Left renal cortex interstitium (tissue), 4 donors: Measurements from ENCODE around the gene DBP. TPM values are rescaled to one million over a fixed set of nuclear protein-coding genes. Genes with fewer than 3 reads are reported as not detected.

Experiments used
- DNase-seq, 4 donors: peaks; one replicate each; pipeline ENCODE4 v3.0.0-alpha.2; 2013; ENCODE audit warnings: low read depth in 4 of 4, low spot score in 2 of 4, missing footprints in 1 of 4
- polyA plus RNA-seq, 4 donors: library from polyadenylated mRNA; unstranded; fragments of 120-200 nt; gene quantifications; one replicate each; pipeline ENCODE4 v1.2.1, GENCODE V29; 2013; ENCODE audit not compliant: insufficient read length in 4 of 4

The DBP gene
- polyA plus RNA-seq, 4 donors = 11.3 to 15.7 (median 13.2) TPM

DNA sequence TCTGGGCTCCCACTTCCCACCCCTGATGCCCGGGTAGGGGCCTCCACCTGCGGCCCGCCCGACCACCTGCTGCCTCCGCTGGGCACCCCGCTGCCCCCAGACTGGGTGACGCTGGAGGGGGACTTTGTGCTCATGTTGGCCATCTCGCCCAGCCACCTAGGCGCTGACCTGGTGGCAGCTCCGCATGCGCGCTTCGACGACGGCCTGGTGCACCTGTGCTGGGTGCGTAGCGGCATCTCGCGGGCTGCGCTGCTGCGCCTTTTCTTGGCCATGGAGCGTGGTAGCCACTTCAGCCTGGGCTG, 7.9 kb downstream of the DBP start:
- no peak for DNase-seq

DNA sequence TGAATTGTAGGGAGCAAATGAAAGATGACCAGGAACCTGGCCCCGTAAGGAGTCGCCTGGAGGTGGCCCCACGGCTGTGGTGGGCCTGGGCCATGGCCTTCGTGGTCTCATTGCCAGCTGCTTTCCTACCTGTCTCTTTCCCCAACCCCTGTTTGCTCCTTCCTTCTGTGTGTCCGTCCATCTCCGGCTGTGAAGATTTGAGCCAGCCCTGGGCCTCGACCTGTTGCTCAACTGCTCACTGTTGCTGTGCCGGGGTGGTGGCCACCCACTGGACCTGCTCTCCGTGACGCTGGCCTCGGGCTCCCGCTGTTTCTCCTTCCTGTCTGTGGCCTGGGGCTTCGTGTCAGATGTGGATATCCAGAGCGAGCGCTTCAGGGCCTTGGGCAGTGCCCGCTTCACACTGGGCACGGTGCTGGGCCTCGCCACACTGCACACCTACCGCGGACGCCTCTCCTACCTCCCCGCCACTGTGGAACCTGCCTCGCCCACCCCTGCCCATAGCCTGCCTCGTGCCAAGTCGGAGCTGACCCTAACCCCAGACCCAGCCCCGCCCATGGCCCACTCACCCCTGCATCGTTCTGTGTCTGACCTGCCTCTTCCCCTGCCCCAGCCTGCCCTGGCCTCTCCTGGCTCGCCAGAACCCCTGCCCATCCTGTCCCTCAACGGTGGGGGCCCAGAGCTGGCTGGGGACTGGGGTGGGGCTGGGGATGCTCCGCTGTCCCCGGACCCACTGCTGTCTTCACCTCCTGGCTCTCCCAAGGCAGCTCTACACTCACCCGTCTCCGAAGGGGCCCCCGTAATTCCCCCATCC, 8.5 kb downstream of the DBP start:
- DNase-seq = no peak

DNA sequence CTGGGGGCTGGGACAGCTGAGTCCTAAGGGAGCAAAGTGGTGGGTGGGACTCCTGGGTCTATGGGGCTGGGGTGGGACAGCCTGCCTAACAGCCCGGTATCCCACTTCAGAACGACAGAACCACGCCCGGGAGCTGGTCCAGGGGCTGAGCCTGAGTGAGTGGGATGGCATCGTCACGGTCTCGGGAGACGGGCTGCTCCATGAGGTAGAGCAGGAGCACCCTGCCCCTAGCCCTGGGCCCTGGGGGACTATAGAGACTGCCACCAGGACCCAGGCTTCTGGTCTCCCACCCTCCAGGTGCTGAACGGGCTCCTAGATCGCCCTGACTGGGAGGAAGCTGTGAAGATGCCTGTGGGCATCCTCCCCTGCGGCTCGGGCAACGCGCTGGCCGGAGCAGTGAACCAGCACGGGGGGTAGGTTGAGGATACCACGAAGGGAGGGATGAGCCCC, 9.3 kb downstream of the DBP start:
- no peak for DNase-seq

DNA sequence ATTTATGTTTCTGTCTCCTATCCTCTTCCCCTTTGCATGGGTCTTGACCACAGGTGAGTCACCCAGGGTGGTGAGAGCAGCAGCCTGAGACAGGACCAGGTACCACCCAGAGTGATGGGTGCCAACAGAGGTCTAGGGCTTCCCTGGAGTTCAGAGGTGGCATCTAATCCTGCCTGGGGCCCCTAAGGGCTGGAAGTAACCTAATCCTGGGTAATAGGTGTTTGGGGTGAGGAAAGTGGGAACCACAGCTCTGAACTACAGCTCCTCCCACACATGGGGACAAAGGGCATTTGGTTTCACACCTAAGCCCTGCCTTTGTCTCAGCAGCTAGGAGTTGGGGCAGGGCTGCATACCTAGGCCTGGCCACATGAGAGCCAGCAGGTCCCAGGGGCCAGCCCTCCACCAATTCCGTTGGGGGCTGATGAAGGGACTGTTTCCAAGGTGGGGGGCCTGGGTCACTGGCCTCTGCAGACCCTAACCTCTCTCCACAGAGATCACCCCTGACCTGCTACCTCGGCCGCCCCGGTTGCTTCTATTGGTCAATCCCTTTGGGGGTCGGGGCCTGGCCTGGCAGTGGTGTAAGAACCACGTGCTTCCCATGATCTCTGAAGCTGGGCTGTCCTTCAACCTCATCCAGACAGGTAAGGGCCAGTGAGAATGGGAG, 9.8 kb downstream of the DBP start:
- DNase-seq = no peak

DNA sequence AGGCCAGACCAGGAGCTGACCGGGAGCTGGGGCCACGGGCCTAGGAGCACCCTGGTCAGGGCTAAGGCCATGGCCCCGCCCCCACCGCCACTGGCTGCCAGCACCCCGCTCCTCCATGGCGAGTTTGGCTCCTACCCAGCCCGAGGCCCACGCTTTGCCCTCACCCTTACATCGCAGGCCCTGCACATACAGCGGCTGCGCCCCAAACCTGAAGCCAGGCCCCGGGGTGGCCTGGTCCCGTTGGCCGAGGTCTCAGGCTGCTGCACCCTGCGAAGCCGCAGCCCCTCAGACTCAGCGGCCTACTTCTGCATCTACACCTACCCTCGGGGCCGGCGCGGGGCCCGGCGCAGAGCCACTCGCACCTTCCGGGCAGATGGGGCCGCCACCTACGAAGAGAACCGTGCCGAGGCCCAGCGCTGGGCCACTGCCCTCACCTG, 11.3 kb downstream of the DBP start:
- DNase-seq = no peak

DNA sequence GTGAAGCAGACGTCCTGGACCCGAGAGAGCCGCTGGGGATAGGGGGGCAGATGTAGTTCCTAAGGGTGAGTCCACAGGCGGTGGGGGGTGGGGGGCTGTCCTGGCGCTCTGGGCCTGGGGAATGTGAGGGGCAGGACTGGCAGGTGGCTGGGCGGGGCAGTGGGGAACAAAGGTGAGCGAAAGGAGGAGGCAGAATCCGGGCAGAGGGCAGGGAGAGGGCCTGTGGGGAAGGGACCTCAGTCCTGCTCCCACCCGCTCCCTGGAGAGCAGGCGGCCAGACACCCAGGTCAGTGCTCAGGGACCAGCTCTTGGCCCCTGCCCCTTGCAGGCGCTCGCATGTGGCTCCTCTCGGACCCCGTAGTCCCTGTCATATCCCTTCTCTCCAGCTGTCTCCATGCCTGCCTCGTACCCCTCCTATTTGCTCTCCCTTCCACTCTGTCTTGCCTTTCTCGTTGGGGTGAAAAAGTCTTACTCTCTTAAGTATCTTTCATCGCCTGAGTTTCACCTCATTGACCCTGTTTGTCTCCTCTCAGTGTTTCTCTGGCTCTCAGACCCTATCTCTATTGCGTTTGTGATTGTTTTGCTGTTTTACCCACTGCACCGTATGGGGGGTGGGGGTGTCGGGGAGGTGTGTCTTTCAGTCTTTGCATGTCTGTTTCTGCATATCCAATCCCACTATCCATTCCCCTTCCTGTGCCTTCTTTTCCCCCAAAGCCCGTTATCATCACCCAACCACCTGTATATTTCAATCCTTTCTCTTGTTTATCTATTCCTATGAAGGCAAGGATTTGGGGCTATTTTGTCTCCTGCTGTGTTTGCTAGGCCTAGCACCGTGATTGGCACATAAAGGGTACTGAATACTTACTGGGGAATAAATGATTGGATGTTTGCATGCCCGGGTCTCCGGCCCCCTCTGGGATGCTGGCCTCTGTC, 12.1 kb downstream of the DBP start:
- DNase-seq = no peak

DNA sequence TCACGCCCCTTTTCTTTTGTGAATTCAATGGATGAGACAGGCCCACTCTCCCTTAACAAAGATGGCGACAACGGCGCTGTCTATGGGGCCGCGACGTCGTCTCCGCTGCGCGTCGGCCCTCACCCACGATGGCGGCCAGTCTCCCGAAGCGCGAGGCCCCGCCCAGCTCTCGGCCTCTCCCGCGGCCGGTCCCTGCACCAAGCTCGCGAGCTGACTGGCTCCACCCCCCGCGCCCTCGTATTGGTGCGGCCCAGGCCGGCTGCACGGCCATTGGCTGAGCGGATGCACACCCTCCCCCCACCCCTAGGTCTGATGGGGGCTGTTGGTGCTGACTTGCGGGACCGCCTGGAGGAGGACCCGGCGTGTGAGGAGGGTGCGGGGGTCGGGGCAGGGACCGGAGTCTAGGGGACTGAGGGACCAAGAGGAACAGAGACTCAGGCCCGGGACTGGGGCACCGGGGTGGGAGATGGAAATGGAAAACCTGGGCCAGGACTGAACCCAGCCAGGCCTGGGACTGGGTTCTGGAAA, 13.0 kb downstream of the DBP start:
- peak in 3 of 4 donors; percentile 90 to 95 (median 94) for DNase-seq

DNA sequence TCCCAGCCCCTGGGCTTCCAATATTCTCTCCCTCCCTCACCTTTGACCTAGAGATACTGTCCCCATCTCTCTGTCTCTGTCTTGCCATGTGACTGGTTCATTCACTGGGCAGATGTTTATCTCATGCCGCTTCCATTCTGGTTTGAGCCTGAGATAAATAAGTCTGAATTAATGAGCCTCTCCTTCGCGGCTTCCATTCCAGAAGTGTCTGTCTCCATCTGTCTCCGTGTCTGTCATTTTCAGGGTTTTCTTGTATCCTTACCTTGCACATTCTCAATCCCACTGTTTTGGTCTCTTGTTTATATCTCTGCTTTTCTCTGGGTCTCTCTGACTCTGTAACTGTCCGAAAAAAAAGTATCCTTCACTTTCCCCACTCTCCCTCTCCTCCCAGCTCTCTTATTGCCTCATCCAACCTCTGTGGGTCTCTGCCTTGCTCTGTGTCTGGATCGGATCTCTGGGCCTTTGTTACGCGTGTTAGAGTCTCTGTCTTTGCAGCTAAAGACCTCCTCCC, 13.6 kb downstream of the DBP start:
- no peak for DNase-seq

DNA sequence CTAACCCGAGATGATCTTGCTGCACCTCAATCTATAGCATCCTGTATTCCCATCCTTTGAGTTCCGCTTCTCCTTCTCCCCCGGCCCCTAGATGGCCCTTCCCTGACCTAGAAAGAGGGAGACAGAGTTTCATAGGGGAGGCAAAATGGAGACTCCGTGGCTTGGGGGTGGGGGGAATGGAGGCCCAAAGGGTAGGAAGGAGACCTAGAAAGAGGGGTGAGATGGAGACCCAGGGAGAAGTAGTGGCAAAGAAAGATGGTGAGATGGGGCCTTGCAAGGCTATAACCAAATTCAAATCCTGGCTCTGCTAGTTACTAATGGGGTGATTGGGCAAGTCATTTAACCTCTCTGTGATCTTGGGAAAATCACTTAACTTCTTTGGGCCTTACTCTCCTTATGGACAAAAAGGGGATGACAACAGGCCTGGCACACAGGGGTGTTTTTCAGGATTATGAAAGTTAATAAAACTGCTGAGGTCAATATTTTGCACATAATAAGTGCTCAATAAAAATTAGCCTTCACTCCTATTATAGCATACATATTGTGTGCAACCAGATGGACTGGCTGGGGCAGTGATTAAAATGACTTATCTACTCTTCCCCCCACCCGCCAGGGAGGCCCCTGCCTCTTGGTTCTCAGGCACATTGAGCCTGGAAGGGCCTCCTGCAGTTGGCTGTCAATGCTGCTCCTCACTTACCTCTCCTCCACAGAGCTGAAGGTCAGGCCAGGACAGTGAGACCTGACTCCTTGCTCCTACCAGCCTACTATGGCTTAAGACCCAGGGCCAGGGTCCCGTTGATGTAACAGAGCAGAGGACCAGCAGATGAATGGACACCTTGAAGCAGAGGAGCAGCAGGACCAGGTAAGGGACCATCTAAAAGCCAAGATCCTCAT, 17.2 kb downstream of the DBP start:
- no peak for DNase-seq

DNA sequence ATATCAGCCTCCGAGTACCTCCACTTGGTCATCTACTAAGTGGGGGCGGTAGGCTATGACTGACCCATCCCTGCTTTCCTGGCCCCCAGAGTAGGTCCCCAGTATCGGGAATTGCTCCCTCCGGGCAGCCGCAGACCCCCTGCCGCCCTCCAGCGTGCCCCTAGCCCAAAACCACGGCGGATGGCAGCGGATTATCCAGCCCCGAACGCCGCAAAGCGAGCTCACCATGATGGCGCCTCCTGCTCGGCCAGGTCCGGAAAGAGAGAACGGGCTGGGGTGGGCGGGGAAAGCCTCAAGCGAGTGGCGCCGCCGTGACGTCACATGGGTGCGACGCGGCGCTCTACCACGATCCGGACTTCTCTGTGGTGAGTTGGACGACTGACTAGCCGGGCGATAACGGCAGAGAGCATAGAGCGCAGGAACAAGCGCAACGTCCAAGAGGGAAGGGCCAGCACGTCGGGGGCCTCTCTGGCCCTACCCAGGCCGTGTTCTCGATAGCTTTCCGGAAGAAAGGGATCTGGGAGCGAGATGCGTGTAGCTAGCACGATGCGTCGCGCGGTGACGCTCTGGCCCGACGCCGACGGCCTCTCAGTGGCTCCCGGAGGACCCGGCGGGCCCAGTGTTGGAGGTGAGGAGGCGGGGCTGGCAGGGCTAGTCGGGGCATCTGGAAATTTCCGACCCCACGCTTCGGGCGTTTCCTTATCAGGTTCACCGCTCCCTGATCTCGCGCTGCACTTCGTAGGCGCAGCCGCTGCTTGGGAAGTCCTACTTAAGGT, 18.1 kb downstream of the DBP start, which contains the start of the genes RPL18 and SPHK2:
RPL18 (minus strand) TSS at position 263 of the 776 bp plus-strand sequence; CDS start at position 228, 35 bp downstream.
SPHK2 (plus strand) TSS at position 591 of the 776 bp plus-strand sequence. CDS start 1,009 bp downstream, outside the sequence.
- peak; percentile 95 to 99 (median 98) for DNase-seq

DNA sequence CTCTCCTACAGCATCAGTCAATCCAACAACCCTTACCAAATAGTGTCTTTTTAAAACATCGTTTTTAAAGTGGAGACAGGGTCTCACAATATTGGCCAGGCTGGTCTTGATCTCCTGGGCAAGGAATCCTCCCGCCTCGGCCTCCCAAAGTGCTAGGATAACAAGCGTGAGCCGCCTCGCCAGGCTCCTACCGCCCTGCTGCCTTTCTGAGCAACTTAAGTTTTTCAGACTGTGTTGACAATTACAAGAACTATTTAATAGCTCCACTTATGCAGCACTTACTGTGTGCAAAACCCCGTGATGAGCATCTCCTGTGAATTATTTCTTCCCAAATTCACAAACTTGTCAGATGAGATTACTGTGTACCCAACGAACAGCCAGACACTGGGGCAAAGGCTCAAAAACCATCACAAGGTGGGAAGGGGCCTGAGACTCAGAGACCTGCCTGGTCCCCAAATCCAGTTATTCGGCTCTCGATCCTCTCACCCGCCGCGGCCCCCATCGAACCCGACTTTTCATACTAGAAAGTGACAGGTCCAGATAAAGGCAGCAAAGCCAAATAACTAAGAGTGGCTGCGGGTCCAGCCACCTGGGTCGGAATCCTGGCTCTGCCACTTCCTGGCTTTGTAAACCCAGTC, 18.8 kb downstream of the DBP start:
- no peak for DNase-seq

DNA sequence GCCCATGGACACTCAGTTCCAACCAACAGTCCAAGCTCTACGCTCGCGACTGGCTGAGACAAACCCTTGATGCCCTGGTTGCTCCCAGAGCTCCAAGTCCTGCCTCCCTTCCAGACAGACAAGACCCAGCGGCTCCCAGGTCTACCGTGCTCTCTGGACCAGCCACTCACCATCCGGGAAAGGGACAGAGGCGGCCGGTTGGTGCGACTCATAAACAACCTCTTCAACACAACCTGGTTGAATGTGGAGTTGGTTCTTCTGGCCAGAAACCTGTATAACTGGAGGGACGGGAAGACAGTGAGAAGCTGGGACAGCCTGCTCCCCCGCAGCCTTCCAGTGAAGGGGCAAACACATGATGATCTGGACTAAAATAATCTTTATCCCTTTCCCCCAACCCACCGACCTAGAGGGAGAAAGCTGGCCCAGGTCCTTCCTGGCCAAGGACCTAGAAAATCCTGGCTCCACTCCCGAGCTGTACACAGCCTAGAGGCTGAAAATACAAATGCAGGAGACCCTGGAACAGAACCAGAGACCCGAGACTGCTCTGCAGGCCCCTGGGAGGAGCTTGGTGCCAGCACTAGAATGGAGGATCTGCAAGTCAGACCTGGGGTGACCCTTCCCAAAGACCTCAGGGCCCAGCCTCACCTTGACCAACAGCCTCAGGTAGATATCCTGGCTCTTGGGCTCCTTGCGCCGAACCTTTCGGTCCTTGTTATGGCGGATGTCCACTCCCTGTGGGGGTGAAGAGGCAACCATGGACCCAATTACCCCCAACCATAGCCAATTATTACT, 19.8 kb downstream of the DBP start:
- no peak for DNase-seq

DNA sequence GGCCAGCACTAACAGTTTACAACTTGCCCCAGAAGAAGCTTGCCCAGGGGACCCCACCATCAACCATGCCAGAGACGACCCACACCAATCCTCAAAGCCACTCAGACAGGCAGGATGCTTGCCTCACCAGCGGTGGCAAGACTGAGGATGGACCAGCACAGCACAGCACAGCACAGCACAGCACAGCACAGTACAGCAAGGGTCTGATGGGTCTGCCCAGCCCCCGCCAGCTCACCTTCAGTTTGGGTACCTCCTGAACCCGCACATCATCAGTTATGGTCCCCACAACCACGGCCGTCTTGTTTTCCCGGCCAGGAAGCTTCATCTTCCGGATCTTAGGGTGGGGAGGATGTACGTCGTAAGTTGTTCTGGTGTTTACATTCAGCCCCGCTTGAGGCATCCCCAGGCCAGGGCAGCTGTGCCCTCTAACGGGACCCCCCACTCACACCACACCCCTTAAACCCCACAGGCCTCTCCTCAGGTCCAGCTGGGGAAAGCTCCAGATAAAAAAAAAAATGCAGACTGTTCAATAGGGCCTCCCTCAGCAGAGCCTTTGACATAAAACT, 20.6 kb downstream of the DBP start:
- no peak for DNase-seq

DNA sequence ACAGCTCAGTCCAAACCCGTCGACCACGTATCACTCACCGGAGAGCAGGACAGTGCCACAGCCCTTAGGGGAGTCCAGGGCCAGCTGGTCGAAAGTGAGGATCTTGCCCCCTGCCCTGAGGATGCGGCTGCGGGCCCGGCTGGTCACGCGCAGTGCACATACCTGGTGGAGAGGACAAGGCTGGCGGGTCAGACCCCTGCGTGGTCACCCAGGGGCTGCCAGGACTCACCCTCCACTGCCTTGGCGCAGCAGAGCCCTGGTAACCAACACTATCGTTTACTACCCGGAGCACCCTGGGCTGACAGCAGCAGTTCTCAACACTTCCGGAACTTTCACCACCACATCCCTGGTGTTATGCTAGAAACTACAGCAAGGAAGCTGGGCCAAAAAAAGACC, 21.1 kb downstream of the DBP start:
- no peak for DNase-seq

DNA sequence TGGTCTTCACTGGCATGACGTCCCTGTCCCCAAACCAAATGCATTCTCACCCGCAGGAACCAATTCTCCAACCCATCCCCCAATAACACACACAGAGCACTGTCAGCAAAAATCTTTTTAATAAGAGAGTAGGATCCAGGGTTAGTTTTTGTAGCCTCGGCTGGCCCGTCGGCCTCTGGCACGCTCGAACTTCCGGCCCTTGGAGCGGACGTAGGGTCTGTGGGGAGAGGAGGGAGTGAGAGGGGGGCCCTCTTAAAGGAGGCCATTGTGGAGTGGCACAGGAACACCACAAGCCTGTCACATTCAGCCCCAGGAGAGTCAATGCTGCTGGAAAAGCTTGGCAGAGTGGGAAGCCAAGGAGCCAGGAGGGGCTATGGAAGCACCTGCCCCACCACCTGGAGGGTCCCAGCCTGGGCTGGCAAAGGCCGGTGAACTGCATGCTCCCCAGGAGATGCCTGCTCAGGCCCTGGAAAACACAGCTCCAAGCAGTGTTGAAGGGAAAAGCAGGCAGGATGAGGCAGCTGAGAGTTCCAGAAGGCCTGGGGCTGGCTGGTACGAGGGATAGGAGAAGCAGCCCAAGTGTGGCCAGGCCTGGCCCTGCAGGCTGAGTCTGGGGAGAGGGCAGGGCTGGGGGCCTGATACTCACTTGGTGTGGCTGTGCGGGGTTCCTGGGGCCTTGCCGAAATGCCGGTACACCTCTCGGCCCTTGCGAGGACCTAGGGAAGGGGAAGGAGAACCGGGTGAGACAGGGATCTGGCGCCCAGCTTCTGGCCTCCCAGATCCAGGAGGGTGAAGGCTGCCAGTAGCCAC, 21.7 kb downstream of the DBP start:
- no peak for DNase-seq
